GM19035 (cell line): Measurements from ENCODE around the gene MEGF11.

Source experiments
- ATAC-seq: cut with Tn5 transposase; IDR thresholded peaks from one replicate; pipeline ENCODE4 v1.9.1; 2021; ENCODE audit not compliant: unreplicated experiment

The MEGF11 gene

GRCh38 chr15:66221126-66221525, 32.4 kb downstream of the MEGF11 start:
- no peak for ATAC-seq

- ATAC-seq, result no peak
Observed at GRCh38 chr15:66220601-66221000, 32.9 kb downstream of the MEGF11 start.

DNA sequence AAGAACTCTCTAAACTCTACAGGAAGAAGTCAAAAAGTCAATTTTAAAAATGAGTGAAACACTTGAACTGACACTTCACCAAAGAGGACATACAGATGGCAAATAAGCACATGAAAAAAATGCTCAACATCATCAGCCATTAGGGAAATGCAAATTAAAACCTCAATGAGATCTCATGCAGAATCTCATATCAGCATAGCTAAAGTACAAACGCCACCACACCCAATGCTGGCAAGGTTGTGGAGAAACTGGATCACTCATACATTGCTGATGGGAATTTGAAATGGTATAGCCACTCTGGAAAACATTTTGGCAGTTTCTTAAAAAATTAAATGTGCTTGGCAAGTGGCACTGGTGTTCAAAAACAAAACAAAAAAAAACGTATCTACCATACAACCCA, 34.2 kb downstream of the MEGF11 start:
- no peak for ATAC-seq

DNA sequence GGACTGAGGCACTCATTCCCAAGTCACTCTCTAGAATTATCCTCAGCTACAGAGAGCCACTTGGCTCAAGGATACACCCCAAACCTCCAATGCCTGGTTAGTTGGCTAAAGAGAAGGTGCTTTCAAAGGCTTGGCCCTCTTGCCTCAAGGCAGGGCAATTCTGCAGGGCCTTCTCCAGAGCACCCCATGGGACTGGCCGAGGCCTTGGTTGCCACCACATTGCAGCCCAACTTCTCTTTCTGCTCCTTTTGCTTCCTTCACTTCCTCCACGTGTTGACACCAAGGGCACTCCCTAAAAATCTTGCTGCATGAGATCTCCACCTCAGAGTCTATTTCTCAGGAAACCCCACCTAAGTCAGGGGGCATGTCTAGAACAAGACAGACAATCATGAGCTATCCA, 36.7 kb downstream of the MEGF11 start:
- ATAC-seq, result no peak

- no peak for ATAC-seq
Observed at GRCh38 chr15:66215811-66216210, 37.7 kb downstream of the MEGF11 start.

DNA sequence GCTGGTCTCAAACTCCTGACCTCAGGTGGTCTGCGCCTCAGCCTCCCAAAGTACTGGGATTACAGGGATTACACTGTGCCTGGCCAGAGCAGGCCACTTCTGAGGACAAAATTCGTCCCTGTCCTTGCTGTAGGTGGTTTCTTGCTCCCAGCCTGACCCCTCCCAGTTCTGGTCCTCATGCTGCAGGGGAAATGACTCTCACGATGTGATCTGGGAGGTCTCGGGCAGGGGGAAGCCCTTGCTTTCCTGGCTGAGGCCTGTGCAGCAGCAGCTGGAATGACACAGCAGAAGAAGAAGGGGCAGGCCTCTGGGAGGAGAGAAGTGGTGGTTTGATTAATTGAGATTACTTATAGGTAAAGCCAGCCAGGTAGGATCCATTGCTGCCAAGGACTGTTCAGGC, 39.3 kb downstream of the MEGF11 start:
- ATAC-seq, result no peak

DNA sequence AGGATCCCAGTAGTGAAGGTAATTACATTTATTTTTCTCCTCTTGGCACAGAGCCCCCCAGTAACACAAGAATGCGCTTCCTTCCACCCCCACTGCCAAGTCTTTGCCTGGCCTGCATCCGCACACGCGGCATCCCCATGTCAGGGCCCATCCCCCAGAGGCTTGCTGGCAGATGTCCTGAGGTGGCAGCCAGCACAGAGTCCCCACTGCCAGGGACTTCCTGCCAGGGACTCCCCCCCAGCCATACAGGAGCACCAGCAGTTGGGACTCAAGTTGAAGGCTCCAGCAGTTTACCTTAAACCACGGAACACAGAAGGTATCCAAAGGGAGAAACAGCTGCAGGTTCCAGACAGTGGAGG, 41.0 kb downstream of the MEGF11 start:
- ATAC-seq, result no peak

GRCh38 chr15:66211670-66212562, 41.6 kb downstream of the MEGF11 start:
- ATAC-seq, result no peak

DNA sequence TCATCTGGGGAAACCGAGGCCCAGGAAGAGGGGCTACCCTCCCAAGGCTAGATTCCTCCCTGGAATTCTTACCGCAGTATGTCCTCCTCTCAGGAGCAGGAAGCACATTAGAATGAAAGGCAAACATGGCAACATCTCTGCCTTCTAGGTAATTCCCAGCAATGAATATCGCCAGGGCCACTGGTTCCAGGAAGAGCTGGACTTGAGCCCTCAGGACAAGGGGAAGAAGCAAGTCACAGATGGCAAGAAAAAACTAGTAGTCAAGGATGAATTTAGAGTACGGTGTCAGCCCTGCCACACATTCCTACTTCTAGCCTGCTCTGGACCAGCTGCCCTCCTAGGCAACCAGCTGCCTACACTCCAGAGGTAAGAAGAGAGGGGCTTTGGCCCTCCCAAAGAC, 42.9 kb downstream of the MEGF11 start:
- ATAC-seq, result no peak

DNA sequence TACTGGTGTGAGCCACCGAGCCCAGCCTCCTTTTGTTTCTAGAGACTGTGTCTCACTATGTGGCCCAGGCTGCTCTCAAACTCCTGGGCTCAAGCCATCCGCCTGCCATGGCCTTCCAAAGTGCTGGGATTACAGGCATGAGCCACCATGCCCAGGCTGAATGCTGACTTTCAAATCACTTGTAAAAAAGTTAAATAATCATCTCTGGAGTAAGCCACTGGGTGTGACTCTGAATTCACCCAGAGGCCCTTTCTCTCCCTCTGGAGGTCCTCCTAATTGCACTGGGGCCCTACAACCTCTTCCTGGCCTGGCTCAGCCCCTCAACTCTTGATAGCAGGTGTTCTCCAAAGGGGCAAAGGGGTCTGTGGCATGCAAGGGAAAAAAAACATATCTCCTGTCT, 54.8 kb downstream of the MEGF11 start:
- ATAC-seq, result no peak

- ATAC-seq, result no peak
Observed at GRCh38 chr15:66196602-66197001, 56.9 kb downstream of the MEGF11 start.

- no peak for ATAC-seq
Observed at GRCh38 chr15:66195621-66196230, 57.8 kb downstream of the MEGF11 start.

DNA sequence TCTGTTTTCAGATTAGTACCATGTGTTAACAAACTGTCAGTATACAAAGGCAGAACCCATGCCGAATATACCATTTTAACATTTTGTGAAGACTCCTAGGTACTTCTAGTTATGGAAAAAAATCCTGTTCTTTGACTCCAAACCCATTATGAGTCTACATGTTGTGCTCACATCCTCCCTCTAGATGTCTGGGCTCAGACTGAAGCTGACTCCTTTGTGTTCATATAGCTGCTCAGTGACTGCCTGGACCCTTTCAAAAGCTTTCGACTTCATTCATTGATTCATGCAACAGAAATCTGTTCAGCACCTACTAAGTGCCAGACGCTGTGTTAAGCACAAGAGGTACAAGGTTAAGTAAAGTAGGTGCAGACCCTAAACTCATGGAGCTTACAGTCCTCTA, 60.5 kb downstream of the MEGF11 start:
- ATAC-seq, result no peak

DNA sequence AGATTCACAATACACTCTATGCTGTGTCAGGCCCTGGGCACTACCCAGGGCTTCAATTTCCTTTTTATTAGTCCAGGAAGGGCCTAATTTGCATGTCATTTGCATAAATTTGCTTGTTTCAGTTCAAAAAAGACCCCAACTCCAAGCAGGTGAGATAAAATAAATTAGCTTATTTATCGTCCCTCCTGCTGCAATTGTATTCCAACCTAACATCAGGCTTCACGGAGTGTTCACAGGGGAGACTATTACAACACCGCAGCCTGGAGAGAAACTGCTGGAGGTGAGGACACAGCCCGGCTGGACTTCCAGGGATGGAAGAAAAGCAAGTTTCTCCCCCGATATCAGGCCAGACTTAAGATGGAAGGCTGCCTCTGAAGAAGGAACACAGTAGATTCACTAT, 62.8 kb downstream of the MEGF11 start:
- ATAC-seq, result no peak

DNA sequence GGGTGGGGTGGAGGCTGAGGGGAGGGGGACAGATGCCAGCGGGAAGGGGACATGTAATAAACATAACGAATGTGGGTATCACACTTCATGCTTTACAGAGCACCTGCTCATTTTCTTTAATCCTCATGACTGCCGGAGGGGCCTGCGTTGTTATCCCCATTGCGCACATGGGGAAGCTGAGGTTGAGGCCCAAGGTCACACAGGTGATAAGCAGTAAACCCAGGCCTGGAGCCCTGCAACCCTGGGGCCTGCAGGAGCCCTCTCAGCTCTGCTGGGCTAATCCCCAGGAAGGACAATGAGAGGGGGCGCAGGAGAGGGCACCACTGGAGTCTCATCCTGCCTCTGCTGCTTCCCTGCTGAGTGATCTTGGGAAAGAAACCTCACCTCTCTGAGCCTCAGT, 64.3 kb downstream of the MEGF11 start:
- no peak for ATAC-seq

- no peak for ATAC-seq
Observed at GRCh38 chr15:66188464-66188863, 65.1 kb downstream of the MEGF11 start.

- ATAC-seq, result no peak
Observed at GRCh38 chr15:66187271-66187670, 66.3 kb downstream of the MEGF11 start.

DNA sequence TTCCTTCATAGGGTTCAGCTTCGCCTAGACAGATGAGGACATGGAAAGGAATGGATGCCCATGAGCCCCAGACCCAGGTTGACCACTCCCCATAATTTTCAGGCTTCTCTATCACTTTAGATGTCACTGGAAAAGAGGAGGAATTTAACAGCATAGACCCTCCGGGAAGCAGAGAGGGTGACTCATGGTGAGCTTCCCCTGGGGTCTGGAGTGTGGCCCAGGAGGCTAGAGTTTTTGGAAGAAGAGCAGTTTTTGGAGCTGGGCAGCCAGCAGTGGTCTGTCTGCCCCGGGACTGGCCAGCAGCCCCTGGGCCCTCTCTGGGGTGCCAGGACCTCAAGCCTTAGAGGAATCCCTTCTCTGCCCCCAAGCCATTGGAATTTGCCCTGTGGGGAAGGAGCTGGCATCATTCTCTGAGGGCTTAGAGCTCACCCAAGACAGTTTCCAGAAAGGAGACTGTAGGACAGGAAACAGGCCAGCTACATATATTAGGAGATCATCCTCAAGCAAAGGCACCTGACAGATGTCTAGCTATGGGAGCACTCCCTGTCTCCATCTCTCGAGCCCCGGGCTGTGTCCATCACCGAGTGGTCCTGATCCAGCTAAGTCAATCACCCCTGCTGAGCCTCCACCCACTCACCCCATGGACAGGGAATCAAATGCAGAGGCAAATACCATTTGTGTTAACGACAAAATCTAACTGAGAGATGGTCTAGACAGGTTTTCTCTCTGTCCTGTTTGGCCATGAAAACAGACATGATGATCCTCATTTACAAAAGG, 67.3 kb downstream of the MEGF11 start:
- no peak for ATAC-seq

DNA sequence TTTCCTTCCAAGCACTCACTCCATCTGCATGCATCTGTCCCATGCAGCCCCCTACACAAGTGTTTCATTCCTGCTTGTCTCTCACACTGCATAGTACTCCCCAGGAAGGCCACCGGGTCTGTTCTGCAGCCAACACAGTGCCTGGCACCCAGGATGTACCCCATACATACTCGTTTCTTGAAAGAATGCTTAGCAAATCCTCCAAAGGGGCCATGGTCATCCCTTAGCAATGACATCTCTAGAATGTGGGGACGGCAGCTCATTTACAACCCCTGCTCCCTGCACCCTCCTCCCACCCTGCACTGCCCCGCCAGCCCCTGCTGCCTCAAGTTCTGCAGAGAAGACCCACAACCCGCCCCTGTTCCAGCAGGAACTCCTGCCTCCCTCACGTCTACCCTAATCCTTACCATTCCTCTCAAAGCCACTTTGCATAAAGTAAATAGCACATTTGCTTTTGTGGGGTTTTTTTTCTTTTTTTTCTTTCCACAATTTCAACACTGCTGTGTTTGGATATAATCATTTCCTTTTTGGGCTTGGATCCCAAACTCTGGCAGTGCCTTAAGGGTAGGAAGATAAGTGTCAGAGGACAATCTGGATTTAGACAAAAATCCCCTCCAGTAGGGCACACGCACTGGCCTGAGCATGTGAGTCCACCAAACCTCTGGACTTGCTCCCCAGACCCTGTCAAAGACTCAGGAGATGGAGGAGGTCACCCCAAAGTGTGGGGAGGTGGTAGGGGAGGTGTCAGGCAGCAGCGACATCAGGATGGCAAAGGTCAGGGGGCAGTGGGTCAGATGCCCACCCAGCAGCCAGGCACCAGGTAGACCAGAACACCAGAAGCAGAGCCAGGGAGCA, 68.4 kb downstream of the MEGF11 start:
- ATAC-seq, result no peak

- no peak for ATAC-seq
Observed at GRCh38 chr15:66184492-66184891, 69.1 kb downstream of the MEGF11 start.

GRCh38 chr15:66180531-66181097, 72.9 kb downstream of the MEGF11 start:
- ATAC-seq, result no peak
